ENCODE measurements around the gene KMT2B.

DNA sequence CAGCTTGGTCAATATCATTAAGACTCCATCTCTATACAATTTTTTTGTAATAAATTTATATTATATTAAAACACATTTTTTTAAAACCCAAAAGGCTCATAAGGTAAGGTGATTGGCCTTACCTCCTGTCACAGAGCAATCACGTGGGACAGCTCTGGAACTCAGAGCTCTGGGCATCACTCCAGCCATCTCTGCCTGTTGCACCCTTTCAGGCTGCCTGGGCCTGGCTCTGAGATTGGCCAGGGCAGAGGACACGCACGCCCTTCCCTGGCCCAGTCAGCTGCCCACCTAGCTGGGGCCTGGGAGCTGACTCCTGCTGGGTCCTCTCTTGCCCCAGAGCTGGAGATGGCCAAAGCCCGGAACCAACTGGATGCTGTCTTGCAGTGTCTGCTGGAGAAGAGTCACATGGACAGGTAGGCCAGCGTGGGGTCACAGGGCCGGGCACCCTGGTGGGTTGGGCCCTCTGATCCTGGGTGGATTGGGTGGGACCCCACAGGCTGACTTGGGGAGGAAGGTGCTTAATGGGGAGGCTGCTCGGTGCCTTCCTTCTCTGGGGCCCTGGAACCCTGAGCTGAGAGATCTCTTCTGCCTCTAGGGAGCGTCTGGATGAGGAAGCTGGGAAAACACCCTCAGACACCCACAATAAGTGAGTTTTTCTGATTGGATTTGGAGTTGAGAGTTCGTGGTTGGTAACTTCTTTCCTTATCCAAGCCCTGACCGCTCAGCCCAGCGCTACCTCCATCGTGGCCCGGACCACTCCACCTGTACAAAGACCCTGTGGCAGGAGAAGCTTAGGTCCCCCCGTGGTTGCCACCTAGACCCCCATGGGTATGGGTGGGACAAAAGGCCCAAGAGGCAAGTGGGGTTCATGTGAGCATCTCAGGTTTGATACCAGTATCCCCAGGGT, 34.3 kb downstream of the KMT2B start:
- TF ChIP-seq CTCF (IDR thresholded peaks at IDR 0.05; ENCODE audit: low read length) (no peak), EZH2phosphoT487 (IDR thresholded peaks at IDR 0.05; ENCODE audit: low read length) (no peak)
